GM21786 (cell line): ENCODE results near the gene CMSS1.
A peak's percentile ranks its signal among the peaks of the same experiment; 100 is the strongest.

ENCODE experiments used
- ATAC-seq: cut with Tn5 transposase; IDR thresholded peaks from one replicate; pipeline ENCODE4 v1.9.1; 2021; ENCODE audit not compliant: unreplicated experiment

The CMSS1 gene

DNA sequence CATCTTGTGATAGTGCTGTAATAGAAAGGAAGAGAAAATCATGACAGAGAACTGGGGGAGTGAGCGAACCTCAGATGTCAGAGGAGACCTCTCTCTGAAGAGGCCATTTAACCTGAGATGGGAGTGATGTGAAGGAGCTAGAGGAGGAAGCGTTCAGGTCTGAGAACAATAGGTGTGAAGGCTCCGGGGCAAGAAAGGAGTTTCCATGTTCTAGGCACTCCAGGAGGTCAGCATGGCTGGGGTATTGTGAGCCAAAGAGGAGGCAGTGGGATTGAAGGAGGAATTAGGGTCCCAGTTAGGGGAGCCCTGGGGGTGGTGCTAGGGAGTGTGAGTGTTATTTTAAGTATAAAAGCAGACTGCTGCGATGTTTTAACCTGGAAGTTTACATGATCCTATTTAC, 305.4 kb downstream of the CMSS1 start:
- ATAC-seq: no peak

DNA sequence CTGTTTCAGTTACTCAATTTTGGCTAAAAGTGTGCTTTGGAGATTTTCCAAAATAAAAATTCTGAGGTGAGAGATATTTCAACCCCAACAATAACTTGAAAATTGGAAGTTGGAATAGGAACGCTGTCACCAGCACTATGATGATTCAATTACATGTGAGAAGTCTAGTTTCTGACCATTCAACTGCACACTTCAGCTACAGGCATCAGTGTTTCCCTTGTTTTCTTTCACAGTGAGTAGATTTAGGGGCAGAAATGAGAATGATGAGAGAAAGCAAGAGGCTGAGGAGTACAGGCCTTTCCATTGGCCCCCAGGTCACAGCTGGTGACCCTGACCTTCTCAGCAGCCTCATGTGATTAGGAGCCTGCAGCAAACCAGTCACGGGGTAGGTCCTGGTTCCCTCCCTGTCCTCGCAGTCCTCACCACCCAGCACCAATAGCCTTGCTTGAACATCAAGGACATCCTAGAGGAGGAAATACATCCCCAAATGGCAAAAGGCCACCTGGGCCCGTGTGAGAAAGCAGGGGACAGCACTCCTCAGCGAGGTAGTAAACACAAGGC, 306.6 kb downstream of the CMSS1 start:
- no peak for ATAC-seq

DNA sequence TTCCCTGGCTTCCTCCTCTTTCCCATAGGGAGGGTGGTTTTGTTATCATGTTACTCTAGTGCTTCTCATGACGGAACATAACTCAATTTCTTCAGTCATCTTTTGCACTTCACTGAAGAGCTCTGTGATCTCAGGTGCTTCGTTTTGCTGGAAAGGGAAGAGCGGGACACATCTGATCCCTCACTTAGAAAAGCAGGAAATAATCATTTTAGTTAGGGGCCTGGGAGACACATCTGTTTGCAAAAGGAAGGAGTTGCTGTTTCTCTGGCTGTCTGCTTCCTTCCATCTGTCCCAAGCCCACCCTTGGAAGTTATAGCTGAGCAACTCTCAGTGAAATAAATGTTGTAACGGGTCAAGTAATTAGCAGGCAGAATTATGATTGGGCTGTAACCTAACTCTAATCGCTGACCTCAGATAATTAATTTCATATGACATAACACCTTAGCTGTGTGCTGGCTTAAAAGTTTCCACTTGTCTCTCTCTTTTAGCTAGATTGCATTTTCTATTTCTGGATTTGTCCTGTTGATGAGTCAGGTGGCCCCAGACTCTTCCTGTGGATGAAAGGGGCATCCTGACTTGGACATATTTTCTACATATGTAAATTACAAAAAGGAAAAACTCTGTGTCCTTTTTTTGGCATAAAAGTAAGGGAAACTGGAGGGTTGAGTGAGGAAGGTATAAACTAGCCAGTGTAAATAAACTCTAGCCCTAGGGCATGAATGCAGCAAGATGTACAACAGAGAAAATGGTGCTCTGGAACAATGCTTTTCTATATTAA, 307.7 kb downstream of the CMSS1 start:
- no peak for ATAC-seq

DNA sequence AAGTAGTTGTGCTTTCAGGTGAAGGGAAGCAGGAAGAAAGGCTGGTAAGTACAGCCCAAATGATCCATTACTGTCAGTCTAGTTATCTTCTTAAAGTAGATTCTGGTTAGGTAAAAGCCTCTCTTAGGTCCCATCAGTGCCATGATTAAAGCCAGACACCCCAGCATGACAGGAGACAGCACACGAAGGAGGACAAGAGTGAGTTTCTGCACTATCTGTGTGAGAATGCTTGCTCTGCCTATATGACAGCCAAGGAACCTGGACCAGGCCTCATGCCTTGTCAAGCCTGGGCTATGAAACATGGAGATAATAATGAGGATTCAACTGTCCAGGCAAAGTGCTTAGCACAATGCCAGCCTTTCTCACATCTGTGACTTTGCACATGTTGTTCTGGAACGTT, 310.1 kb downstream of the CMSS1 start:
- no peak for ATAC-seq

DNA sequence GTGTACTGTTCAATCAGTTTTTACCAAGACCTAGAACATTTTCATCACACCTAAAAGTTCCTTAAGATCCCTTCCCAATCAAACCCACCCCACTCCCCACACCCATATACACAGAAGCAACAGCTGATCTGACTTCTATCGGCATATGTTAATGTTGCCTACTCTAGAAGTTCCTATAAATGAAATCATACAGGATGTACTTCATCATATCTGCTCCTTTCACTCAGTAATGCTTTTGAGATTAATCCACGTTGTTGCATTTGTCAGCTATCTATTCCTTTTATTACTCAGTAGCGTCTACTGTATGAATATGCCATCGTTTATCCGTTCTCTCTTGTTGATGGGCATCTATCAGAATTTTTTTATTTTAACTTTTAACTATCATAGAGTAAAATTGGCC, 310.9 kb downstream of the CMSS1 start:
- ATAC-seq: no peak

DNA sequence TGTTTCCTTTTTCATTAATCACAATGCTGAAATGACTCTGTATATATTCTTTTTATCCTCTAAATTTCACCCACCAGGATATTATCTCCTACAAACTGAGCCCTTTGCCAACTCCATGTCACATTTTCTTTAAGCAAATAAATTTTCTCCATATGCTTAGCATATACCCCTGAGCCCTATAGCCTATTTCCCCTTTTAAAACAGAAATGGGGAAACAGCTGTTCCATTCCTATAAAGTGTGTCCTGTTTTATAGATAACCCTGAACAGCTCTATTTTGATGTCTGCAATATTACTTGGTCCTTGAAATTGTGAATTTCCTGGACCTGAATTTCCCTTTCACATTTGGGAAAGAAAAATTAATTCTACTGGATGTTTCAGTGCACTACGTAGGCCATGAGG, 312.3 kb downstream of the CMSS1 start:
- no peak for ATAC-seq

DNA sequence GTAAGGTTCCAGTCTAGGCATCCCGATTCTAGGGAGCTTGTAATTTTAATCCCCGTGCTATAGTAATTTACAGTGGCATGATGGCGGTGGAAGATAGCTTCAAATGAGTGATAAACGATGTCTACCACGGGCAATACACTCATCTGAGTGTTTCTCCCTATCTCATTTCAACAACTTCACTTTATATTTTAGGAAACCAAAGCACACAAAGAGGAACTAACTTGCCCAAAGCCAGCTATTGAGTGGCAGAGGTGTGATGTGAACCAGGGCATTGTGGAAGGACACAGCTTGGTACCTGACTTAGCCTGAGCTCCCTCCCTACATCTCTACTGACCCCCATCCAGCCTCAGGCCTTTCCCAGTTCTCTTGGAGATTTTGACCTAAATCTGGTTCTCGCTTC, 313.6 kb downstream of the CMSS1 start:
- no peak for ATAC-seq

DNA sequence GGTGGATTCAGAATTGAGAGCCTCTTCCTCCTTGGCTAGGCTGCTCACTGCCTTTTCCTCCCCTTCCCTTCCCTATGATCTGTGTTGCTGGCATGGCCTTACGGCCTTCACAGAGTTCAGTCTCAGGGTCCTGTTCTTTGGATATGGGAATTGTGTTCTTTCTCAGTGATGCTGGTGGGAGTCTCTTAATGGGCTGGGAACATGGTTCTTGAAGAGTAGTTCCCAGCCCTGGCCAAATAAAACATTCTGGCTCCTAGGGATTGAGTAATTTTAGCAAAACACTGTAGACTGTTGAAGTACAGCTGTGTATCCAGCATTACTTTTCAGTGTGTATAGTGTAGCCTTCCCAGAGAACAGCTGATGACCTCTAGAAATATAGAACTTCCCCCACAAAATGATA, 319.3 kb downstream of the CMSS1 start:
- no peak for ATAC-seq

DNA sequence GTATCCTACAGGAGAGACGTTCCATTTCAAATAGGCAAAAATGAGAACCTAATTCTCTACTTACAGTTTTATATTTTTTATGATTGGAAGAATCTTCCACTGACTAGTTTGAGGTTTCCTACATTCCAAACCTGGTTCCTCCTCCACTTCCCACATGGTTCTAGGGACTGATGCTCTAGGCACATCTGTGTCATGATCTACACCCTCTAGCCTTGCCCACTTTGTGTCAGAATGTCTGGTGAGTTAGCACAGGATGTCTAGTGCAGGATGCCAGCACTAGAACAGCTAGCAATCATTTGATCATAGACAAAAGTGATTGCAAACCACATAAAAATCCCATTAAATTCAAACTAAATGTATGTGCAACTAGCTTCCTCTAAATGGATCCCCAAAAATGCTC, 323.3 kb downstream of the CMSS1 start:
- no peak for ATAC-seq

DNA sequence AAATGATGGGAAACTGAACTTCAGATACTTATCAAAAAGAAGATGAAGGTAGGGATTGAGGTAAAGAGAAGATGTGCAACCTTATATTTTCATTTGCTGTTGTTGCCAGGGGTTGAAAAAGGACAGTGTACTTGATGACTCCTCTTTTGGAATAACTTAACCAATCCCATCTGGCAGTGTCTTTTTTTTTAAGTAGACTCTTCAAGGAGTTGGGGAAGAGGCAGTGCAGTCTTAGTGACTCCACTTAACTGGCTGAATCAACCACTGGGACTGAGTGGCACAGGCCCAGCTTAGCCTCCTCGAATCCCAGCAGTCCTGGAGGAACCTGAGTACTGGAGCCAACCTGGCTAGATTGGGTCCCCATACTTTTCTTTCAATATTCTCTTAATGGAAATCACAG, 323.9 kb downstream of the CMSS1 start:
- no peak for ATAC-seq

DNA sequence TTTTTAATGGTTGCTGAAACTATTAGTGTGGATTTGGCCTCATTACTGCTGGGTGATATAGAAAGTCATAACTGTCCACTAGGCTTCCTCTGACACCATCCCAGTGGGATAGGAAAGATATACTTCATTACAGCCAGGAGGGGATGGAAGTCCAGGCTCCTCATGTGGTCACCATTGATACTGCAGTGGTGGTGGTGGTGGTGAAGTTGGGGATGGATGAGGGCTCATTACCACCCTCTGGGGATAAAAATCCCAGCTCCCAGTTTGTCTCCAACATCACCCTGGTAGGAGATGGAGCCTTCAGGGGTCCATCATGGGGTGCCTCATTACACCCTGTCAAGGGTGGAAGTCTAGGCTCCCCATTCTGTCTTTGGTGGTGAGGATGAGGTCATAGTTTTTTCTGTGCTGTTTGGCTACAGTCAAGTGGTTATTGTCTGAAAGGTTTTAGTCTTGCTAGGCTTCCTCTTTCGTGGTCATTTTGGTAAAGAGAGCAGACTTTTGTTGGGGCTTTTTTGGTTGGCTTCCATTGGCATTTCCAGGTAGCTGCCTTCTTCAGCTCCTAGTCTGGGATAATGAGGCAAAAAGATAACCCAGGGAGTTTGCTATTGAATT, 326.7 kb downstream of the CMSS1 start:
- ATAC-seq: peak; percentile 81

DNA sequence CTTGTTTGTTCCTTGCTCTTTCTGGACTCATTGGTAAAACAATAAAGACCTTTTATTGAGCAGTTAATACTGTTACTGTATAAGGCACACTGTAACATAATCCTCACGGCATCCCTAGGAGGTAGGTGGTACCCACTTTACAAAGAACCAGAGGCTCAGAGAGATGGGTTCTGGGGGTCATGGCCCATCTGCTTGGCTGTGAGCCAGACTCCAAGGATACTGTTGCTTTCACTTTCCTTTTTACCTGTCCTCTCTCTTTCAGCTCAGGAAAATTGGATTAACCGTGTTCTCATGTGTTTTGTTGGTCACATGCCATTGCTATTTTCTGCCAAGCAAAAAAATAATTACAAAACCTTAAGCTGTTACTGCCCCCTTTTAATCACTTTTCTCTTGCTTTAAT, 331.5 kb downstream of the CMSS1 start:
- ATAC-seq: no peak

DNA sequence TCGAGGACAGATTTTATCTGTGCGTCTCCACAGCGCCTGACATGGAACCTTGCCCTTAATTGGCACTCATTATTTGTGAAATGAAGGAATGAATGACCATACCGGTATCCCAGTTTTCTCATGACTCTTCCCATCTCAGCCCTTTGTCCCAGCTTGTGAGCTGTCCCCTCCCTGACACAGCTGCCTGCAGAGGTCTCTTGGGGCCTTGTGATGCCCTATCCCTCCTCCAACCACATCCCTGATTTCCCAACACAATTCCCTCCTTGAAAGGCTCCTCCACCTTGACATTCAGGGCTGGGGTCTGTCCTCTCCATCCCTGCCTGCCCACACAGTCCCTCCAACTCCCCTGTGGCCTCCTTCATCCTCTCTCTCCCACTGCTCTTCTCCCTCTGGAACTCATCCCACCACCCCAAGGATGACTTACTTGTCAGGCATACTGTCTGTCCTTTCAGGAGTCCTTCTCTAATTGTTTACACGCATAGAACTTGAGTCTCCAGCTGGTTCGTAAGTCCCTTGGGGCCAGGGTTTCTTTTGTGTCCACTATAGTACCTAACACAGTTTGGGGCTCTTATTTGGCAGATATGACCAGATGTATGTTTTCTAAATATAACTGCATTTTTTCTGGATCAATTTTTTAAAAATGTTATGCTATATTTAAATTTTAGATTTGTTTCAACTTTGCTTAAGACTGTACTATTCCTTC, 332.2 kb downstream of the CMSS1 start:
- ATAC-seq: no peak

DNA sequence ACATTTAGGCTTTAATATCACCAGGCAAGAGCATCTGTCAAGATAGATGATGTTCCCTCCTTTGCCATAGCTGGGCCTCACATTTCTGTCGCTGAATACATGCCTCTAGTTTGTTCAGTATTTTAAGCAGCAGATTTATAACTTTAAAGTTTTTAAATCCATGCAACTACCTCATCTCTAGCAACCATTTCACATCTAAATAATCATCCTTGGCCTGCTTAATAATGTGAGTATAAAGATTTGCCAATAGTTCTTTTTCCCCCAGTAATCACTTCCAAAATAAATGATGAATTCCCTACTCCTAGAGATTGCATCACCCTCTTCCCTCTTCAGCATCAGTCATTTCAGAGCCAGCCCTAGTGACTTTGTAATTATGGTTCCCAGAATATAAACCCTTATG, 332.8 kb downstream of the CMSS1 start:
- ATAC-seq: no peak

DNA sequence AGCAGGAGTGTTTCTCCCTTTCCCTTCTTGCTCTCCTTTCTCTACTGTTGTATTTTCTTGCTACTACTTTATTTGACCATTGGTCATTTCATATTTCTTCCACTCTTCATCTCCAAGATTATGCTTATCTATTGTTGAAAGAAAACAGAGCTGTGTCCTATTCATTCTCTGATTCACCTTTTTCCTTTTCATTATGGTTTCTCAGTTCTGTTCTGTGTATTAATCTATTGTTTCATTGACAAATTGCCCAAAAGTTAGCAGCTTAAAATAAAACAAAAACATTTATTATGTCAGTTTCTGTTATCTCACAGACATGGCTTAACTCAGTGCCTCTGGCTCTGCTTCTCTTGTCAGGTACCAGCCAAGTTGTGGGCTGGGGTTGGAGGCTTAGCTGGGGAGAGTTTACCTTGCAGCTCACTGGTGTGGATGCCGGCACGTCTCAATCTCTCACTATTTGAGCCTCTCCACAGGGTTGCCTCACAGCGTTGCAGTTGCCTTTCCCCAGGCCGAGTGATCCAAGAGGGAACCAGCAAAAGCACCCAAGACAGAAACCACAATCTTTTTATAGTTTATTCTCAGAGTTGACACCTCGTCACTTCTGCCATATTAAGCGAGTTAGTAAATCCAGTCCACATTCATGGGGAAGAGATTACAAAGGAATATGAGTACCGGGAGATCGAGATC, 333.5 kb downstream of the CMSS1 start:
- ATAC-seq: no peak

DNA sequence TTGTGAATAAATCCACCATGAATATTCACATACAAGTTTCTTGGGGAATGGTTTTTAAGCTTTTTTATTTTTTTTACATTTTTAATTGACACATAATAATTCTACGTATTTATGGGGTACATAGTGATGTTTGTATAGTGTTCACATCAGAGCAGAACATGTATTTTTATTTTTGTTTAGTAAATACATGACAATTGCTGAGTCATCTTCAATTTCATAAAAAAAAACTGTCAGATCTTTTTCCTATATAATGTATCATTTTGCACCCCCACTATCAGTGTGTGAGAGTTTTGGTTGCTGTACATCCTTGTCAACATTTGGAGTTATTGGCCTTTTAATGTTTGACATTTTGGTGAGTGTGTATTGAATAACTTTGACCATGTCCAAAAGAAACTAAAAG, 336.5 kb downstream of the CMSS1 start:
- no peak for ATAC-seq

DNA sequence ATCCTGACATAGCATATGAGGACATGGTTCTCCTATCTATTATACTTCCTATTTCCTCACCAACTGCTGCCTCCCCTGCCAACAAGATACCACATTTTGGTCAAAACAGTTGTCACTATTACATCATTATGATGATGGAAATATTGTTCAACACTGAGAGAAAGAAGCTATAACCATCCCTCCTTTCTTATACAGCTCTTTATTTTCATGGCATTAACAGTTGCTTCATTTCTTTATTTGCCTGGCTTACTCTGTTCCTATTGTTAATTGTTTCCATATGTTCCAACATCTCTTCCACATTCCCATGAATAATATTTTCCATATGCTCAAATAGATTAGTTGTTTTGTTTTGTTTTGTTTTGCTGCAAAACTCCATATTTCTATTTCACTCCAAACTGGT, 337.5 kb downstream of the CMSS1 start:
- no peak for ATAC-seq

DNA sequence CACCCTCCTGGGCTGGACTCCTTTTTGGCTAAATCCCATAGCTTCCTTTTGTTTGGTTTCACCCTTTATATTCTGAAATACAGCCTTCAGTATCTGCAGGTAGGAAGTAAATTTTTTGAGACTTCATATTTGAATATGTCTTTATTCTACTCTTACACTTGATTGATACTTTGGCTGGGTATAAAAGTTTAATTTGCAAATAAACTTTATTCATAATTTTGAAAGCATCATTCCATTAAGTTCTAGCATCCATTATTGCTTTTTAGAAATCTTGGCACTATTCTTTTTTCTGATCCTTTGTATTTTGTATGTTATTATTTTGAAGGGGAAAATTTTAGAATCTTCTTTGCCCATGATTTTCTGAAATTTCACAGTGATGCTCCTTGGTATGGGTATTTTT, 337.9 kb downstream of the CMSS1 start:
- ATAC-seq: no peak

DNA sequence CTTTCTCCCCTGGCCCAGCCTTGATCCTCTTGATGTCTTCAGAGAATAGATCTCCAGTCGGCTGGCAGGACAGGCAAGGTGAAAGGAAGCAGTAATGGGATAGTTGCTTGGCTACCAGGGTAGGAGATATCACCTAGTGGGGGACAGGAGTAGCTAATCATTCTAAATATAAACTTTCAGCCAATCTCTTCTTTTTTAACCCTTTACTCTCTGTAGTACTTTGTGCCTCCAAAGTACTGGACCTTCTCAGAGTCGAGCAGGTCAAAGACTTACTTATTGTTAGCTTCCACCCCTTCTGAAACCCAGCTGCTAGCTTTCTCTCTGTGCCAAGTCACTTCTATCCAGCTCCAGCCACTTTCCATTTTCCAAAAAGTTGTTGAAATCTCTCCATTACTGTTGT, 340.0 kb downstream of the CMSS1 start:
- ATAC-seq: no peak

DNA sequence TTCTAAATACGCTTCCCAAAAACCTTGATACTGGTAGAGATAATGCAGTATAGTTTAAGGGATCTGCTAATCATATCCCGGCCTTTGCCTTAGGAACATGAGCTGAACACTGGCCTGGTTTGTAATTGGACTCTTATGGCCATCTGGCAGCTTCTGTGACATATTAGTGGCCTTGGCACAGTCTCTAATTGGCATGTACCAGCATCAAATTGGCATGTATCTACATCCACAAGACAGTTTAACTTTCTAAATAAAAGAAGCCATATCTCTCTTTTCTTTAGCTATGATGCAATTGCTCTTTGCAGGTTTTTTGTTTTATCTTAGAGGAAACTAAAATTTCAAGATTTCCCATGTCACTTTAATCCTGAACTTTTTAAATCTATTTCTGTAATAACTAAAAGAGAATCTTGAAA, 341.3 kb downstream of the CMSS1 start:
- ATAC-seq: no peak

DNA sequence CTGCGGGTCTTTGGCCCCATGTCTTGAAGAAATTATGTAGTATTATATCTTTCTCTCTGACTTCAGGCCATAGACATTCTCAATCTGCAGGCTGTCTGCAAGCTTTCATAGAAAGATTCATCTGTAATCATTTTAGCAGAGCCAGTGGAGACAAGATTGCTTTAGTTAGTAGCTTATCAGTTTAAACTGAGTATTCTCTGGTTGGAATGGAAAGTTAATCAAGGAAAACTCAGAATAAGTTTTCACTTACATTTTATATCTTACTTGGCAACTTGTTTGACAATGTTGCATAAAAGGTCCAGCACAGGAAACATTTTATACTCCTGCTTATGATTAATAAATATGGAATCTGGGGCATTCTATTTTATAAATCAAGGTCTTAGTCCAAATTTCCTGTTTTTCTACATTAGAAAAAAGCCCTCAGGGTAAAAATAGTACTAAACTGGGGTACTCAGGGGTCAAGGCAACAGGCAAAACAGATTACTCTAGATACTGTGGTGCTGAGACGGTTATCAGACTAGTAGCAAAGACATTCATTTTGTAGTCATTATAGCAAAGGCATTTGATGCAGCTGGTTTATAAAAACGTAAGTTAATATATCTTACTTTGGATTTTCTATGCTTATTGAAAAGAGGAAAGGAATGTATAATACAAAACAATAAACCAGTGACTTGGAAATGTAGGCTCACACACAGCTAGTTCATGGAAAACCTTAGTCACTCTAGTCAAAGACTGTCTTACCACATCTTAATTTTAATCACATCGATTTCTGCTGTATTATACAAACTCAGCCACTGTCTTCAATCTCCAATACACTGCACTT, 341.9 kb downstream of the CMSS1 start:
- ATAC-seq: no peak
